ENCODE data around the gene VANGL2.

The VANGL2 gene

DNA sequence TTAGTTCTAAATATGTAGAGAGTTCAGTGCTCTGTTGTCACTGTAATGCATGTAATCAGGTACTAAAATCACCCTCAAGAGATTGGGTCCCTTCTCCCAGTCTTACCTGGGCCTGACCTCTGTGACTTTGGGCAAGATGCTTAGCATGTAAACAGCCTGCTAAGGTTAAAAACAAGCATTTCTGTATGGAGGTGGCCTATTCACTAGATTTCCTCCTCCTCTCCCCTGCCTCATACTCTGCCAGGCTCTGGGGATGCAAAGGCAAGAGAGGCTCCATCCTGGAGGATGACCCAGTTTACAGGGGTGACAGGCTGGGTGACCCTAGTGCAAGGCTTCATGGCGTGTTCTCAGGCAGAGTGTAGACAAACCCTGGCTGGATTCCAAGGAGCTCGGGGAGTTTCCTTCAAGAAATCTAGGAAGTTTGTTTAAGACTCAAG lies 28.8 kb downstream of the VANGL2 start:
- DNase-seq = no peak

DNA sequence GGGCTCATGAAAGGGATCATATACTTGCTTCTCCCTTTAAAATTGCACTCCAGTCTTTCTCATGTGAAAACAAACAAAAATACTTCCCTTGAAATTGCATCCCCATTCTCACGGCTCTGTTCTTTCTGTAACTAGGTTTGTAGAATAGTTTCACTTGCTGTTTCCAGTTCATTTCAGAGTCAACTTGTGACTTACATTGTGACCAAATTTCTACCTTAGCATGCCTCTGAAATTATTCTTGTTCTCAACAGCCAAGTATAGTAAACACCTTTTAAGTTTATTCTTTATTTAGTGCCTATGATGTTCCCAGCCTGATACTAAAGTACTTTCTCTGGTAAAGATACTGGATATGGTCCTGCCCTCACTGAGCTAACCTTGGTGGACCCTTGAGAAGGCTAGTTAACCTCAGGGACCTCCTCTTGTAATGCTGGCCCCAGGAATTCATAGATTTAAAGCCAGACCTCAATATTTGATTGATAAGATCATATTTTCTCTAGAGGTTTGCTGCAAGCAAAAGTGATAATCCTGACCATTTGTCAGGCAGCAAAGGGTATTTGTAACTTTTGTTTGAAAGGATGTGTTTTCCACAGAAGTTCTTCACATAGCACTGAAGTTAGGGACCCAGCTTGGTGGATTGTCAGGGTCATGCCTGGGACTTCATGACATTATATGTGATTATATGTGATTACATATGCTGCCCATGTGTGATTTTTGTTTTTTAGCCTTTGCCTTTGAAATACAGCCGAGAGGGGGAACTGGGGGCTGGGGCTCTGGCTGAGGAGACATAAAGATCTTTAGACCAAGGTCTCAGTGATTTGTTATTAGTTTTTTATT lies 29.6 kb downstream of the VANGL2 start:
- no peak for DNase-seq

DNA sequence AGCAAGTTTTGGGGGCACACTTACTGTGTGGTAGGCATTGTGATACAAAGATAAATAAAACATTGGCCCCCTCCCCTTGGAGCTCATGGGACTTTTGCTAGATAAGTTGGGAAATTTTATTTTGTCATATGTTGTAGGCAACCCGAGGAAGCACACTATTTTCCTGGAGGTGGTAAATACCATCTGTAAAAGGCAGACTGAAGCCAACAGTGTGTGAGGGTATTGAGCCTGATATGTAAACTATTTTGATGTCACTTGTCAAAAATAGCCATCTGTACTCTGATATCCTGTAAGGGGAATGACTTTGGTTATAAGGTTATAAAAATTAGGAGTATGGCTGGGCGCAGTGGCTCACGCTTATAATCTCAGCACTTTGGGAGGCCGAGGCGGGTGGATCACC lies 30.6 kb downstream of the VANGL2 start:
- DNase-seq = no peak

DNA sequence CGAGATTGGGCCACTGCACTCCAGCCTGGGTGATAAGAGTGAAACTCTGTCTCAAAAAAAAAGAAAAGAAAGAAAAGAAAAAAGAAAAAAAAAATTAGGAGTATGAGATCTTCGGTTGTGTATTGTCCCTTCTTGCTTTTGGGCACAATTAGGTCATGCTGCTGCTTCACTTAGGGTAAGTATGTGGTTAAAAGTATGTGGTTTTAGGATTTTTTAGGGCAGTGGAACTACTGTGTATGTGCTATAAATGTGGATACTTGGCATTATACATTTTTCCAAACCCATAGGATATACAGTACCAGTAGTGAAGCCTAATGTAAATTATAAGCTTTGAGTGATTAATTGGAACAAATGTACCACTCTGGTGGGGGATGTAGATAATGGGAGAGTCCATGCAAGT lies 31.2 kb downstream of the VANGL2 start:
- no peak for DNase-seq

DNA sequence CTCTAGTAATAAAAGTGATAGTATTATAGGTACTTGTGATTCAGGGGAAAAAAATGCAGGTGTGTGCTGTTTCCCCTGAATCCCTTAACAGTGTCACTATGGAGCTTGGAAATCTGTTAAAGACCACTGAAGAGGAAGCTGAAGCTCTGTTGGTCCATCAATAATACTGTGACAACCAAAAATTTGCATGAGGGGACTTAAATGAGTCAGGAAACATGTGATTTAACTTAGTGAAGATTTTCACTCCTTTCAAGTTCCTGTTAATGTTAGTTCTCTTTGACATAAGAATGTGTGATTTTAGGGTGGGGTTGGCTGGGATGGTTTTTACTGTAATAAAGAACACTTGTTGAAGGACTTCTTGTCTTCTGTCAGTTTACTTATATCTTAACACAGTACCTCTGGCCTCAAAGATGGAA lies 32.0 kb downstream of the VANGL2 start:
- DNase-seq = no peak

DNA sequence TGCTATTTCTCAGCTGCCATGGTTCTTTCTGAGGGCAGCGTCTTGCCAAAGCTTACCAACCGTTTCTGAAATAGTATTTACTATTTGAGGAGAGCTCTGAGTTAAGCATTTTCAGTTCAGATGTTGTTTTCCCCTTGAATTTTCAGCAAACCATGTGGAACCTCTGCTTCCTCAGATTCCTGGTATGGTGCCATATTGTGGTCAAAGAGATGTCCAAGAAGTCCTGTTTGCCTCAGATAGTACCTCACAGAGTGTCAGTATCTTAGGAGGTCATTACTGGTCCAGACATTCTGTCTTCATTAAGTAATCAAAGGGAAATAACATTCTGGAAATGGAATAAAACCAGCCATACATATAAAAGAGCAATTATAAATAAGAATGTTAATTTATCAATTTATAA lies 36.6 kb downstream of the VANGL2 start:
- DNase-seq = no peak

DNA sequence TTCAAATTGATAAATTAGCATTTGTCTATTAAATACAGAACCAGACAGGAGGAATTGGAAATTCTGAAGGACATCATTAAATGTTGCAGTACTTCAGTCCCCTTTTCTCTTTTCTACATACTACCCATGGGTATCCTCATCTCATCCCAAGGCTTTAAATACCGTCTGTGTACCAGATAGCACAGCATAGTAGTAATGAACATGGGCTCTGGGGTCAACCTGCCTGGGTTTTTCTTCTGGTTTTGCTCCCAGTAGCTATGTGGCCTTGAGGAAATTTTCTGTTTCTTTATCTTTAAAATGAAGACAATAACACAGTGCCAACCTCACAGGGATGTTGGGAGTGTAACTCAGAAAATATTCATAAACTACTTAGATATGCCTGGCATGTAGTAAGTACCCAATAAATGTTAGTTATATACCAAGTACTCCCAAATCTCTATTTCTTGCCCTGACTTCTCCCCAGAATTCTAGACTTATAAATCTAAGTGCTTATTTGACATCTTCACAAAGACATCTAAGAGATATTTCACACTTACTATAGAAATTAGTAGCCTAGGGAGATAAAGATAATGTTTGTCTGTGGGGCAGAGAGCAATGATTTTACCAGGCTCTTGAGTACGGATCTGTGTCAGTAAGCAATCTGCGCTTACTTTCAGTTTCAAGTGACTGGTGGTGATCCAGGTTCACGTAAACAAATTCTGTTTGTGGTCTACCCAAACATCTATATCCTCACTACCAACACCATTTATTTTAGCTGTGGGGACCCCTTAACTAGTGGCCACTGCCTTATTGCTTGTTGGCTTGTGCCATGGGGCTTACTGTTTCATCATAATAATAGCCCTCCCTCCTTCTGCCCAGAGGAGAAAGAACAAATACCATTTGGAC lies 37.3 kb downstream of the VANGL2 start:
- DNase-seq = no peak

DNA sequence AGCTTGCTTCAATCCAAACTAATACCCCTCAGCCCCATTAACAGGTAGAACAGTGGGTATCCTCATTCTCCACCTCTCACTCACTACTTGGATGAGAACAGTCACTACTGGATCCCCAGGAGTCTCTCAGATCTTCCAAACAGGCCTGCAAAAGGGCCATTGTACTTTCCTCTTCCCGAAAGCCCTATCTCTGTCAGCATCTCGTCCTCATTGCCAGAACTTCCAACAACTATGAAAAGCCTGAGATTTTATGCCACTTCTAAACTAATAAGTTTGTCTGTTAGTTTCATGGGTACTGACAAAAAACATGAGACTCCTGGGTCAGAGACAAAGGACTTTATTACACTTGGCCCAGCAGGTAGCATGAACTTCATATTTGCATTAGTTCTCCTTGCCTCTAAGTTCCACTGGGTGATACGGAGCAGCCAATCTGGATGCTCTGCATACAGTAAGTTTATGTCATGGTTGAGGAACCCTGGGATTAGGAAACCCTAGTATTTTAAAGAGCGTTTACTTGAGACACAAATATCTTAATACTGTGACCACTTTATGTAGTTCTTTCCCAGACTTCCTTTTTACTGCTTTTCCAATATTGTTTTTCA lies 38.1 kb downstream of the VANGL2 start:
- DNase-seq = no peak

DNA sequence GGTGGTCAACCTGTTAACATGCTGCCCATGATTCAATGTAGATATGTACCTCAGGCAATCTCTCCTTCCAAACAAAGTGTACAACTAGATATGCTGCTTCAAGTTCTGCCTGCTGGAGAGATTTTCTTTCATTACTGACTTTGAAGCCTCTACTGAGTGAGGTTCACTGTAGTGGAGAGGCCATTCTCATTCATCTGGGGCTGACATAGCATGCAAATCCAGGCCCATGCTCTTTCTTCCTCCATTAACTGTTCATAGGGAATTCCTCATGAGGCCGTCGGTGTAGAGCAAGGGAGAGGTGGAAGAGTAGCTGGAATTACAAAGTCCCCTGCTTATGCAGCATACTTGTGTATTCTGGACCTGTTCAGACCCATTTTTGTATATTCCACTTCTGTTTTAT lies 38.6 kb downstream of the VANGL2 start:
- DNase-seq = no peak

DNA sequence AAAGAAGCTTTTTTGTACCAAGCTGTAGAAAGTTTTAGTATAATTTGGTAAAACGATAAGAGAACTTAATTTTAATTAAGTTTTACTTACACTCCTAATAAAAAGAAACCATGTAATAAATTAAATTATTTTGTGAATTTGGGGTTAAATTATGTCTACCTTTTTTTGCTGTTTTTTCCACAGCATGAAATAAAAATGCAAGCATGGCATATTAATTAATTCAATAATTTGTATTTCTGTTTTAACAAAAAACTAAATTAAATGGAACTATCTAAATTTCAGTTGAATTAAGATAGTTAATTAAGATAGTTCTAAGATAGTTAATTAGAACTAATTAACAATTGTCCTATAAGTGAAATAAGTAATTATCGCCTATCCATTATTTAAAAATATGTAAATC lies 39.4 kb downstream of the VANGL2 start:
- no peak for DNase-seq

DNA sequence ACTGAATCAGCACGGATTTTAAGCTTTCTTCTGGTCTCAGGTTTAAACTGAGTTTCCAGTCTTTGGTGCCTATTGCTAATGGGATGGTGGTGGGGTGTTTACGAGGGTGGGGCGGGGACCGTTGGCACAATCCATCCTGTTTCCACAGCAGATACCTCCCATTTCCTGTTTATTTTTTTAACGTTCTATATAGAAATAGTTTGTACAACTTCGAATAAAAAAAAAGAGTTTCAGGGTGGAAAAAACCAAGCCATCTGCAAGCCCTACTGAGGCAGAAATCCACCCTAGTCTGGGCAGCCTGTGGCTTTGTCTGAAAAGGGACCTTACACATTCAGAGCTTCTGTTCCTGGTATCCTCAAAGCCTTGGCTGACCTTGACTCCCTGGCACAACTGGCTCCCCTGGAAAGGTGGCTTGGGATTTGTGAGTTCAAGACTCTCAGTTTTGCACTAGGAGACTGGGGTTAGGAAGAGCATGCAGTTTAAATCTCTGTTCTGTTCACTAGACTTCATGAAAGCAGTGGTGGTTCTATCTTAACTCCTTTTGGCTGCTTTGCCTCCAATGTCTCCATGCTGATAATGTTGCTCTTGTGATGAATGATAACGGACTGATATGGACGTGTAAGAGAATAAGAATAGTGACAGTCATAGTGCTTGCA lies 46.7 kb downstream of the VANGL2 start:
- no peak for DNase-seq

DNA sequence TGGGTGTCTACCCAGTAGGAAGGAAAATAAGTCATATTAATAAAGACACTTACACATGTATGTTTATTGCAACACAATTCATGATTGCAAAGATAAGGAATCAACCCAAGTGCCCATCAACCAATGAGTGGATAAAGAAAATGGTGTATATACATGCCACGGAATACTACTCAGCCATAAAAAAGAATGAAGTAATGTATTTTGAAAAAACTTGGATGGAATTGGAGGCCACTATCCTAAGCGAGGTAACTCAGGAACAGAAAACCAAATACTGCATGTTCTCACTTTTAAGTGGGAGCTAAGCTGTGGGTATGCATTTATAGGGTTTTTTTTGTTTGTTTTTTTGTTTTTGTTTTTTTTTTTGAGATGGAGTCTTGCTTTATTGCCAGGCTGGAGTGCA lies 49.1 kb downstream of the VANGL2 start:
- no peak for DNase-seq

DNA sequence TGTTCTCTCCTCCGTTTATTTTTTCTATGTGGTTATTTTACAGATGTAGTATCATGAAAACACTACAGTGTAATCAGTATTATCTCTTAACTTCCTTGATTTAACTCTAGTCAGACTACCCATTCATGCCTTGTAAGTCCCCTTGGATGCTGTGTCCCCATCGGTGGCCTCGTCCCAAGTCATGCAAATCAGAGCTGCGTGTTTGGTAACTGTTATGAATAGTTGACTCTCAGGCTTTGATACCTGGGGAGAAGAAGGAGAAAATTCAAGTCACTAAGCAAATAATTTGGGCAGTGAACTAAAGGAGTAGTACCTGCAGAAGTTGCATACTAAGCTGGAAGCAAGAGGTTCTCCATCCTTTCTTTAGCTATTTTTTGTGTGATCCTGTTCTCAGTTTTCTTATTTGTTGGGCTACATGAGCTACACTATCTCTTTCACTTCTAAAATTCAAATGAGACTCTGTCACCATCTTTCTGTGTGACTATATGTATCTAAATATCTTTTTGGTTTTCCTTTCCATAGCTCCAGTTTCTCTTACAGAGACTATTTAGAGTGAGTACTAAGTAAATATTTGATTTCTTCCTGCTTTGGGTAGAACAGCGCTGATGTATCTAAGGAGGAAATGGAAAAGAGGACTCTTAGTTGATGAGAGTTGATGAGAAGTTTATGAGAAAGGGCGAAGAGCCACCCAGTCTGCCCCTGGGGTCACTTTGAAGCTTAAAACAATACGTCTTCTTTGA lies 50.9 kb downstream of the VANGL2 start:
- no peak for DNase-seq

DNA sequence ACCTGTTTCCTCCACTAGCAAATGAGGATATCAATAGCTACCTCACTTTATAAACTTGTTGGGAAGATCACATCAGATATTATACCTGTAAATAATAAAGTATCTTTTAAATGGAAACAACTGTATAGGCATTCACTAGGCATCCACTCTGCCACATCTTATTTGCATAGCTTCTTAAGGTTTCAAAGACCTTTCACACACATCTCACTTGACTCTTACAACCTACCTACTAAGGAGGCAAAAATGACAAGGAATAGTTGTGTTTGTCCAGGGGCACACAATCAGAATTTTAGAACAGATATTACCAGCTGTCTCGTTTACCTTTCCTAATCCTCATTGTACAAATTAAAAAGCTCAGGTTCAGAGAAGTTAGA lies 51.5 kb downstream of the VANGL2 start:
- no peak for DNase-seq

DNA sequence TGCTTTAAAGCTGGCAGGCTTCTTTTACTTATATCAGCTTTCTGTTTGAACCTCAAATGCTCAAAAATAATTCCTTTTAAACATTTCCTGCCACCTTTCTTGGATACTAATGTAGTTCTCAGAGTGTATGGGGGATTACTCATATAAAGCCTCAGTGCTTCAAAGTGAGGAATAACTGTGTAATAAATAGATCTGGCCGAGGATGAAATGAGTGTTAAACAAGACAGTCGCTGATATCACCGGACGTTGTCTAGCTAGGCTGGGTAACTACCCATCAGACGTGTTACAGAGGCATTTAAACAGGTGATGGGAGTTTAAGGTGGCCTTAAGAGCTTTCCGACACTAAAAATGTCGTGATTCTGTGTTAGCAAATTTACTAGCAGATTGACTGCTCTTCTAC lies 53.1 kb downstream of the VANGL2 start:
- no peak for DNase-seq

DNA sequence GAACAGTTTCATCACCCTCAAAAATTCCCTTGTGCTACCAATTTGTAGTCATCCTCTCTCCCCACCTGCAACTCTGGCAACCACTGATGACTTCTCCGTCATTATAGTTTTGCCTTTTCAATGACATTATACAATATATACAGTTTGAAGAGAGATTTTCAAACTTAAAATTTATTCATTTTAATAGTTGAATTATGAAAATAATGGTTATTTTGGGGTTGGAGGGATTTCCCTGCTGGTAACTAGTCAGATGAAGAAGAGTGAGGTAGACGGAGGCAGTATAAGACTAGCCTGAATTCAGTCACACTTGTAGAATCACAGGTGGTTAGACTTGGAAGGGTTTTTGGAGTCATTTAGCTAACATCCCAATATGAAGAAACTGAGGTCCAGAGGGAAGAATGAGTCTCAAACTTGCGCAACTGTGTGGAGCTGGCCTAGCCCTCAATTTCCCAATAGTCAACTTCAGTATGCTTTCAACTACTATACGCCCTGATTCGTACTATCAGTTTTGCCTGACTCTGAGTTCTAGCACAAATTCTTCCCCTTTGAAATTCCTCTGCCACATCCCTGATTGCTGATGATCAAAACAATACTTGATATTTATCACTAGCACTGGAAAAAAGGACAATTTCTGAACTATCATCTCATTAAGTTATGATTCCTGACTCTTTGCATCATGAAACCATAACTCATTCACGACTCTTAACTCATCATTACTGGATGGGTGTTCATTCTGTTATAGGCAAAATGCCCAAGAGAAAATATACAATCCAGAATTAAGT lies 54.2 kb downstream of the VANGL2 start:
- no peak for DNase-seq

DNA sequence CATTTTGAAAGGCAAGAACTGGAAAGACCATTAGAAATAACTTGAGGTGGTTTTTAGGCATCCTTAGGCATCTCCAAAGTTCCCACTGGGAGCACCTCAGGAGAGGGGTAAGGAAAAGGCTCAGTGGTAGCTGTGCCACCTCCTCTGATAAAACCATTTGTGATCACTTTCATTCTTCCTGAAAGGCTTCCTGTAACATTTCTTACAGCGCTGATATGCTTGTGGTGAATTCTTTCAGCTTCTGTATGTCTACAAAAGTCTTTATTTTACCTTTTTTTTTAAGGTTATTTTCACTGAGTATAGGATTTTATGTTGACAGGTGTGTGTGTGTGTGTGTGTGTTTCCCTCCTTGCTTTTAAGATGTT lies 54.8 kb downstream of the VANGL2 start:
- DNase-seq = no peak

DNA sequence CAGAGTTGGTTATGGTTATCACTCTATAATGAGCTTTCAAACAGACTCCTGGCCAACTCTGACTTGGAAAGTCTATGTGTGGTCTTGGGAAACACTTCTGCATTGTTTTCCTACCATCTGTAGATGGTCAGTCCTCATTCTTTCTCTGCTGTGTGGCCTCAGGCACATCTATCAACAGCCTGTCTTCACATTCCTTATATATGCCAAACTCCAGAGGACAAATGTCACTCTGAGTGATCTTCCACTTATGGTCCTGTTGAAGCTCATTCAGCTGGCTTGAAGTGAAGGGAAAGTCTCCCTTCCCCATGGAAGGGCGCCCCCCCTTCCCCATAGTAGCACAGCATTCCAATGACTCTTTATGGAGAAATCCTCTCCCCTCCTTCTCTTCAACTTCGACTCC lies 58.7 kb downstream of the VANGL2 start:
- DNase-seq = no peak

DNA sequence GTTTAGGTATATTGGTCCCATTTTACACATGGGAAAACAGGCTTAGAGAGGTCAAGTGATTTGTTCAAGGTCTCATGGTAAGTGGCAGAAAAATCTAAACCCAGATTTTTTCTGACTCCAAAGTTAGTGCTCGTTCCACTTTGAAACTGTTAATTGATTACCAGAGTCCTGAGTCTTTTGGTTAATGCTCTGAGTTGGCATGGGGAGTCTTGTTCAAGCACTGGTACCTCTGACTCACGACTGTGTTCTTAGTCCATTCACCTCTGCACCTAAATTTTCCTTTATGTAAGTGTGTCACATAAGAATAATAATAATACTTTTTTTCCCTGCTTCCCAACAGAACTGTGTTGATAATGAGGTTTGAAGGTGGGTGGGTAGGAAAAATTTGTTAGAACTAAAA lies 59.3 kb downstream of the VANGL2 start:
- DNase-seq = no peak

DNA sequence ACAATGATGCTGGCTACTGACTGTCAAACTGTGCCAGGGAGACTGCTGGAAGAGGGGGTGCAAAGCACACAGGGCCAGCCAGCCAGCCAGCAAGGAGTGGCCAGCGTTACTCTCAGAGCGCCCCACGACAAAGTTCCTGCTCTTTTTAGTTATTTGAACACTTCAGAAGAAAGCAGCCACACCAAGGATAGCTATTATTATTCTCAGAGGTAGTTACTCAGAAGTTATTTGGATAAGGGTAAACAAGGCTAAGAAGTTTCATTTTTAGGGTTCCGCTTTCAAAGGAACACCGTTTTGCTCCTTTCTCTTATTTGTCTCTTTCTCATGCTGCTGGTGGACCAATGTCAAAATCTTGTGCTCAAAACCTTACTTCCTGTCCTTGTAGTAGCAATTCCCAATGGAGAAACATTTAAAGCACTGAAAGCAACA lies 59.9 kb downstream of the VANGL2 start:
- DNase-seq = no peak

DNA sequence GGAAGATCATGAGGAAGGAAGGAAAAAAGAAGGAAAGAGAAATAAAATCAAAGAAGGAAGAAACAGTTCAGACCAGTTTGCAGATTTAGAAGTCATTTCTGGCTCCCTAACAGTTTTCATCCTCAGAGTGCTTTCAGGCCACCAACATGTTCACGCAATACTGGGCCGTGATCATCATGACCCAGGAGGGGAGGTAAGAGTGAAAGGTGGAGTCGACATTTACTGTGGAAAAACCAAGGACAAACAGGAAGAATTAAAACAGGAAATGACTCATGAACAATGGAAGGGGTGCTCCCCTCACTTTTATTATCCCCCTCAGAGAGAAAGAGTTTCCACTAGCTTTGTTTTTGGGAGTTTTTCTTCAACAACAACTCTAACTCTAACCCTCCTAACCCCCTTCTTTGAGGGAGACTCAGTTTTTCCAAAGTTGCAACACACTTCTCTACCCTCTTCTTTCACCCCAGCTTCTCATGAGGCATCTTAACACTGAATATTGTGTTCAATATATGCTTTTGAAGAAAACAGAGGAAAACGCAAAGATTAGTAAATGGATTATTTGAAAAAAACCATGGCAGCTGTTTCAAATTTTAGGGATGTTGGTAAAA lies 60.4 kb downstream of the VANGL2 start:
- DNase-seq = no peak
